Stimulated activated CD8-positive, alpha-beta memory T cell treated with anti-CD3 and anti-CD28 coated beads, Interleukin-15, amount 100 ng/mL, for 24 hours (primary cell): Measurements from ENCODE around the gene KIF22.
"Not testable (repeated sequence)": the region's sequence is repeated elsewhere in the genome, so short reads cannot be mapped to it uniquely, and the experiment has no call there.

Experiments used
- DNase-seq: peaks from one replicate; pipeline ENCODE4 v3.0.0-alpha.2; 2020; ENCODE audit warnings: low read depth

The KIF22 gene

GRCh38 chr16:29790183-29790948 is at the start of gene KIF22:
KIF22 (plus strand) TSS chr16:29790751; CDS start chr16:29790760, 9 bp downstream.
- peak; percentile 99 for DNase-seq

GRCh38 chr16:29742683-29743275 is 47.8 kb upstream of the KIF22 start:
- no peak for DNase-seq

DNA sequence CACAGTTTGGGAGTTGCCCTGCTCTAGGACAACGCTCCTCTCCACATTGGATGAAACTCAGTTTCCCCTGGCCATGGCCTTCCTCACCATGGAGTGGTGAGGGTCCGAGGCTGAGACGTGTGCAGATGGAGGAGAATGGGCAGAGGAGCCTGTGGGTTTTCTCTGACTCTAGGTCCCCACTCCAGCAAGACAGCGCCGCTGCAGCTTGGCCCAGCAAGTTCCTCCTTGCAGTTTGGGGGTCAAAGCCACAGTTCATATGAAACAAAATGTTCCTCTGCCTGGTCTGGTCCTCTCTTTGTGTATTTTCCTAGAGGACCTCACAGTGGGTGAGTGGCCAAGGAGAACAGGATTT is 47.1 kb upstream of the KIF22 start:
- DNase-seq, result no peak

DNA sequence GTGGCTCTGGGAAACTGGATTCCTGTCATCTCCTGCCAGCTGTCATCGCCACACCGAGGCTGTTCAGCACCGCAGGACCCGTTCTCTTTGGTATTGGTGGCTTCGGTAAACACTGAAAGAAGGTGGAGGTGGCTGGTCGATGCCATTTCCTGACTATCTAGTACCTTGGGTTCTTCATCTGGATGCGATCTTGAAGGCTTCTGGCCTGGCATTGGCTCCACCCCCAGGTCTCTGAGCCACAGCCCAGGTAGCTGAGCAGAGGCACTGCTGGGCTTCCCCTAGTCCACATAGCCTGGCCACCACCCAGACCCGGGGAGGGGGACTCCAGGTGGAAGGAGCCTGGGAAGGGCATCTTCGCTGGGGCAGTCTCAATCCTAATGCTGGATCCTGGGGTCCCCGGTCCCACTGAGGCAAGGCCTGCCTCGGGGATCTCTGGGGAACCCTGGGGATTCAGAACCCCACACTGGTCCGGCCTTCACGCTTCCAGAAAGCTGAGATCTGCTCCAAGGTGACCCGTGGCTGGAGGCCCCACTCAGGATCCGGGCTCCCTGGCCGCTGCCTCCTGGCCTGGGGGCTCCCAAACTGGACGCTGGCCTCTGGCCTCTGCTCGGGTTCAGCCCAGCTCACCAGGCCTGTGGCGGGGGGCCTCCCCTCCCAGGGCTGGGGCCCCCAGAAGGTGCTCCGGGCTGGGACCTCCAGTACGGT is 46.6 kb upstream of the KIF22 start:
- DNase-seq, result no peak

DNA sequence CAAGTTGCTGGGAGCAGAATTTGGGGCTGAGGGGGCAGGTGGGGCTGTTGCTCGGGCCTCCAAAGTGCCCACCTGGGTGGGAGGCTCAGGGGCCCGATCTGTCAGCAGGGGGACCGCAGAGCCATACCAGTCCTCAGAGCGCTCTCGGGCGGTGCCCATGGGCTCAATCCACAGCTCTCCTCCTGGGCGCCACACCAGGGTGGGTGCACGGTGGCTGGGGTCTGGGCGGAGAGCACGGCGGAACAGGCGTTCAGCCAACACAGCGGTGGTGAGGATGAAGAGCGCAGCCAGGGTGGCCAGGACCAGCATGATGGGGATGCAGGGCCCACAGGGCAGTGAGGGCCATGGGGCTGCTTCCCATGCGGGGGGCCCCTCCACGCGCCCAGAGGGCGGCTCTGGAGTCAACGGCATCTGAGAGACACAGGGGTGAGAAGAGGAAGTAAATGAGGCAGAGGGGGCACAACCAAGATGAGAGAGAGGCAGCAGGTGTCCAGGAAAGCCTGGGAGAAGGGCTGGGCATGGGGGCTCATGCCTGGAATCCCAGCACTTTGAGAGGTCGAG is 45.9 kb upstream of the KIF22 start:
- no peak for DNase-seq

DNA sequence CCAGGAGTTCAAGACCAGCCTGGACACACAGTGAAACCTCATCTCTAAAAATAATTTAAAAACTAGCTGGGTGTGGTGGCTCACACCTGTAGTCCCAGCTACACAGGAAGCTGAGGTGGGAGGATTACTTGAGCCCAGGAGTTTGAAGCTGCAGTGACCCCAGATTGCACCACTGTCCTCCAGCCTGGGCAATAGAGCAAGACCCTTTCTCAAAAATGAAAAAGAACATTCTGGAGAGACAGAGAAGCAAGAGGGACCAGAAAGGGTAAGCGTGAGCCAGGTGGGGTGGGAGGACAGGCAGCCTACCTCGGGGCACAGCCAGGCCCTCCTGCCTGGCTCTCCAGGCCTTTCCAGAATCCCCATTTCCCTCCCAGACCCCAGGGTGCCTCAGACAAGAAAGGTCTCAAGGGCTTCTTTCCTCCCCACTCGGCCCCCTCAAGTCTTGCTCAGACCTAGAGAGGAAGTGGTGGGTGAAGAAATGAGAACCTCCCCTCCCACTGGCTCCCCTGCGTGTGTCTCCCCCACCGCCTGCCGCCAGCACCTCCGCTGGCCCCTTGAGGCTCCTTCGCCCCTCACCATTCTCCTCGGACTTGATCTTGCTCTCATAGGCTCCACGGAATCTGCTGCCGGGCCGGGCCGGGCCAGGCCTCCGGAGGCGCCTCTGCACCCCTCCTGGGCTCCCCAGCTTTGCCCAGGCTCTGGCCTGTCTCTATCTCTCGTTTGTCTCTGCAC is 45.3 kb upstream of the KIF22 start:
- DNase-seq, result no peak

DNA sequence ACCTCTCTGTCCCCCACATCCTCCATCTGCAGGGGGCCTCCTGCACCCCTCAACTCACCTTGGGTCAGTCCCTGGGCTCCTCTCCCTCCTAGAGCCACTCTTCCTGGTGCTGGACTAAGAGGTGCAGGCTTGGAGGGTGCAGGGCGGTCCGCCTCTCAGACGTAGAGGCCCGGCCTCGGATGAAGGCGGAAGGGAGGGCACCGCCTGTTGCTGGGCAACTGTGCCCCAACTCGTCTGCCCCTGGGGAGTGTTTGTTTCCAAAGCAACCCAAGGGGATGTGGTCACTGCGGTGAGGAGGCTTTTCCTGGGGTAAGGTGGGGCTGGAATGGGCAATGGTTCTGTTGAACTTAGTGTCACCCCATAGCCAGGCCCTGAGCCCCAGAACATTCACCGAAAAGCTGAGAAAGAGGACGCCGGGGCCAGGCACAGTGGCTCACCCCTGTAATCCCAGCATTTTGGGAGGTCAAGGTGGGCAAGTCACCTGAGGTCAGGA is 44.7 kb upstream of the KIF22 start, which contains the start of gene C16orf54:
Gene C16orf54, minus strand, starts transcription at position 138 of the 493 bp plus-strand sequence. CDS start 1,039 bp downstream, outside the sequence.
- DNase-seq, result peak; percentile 59

DNA sequence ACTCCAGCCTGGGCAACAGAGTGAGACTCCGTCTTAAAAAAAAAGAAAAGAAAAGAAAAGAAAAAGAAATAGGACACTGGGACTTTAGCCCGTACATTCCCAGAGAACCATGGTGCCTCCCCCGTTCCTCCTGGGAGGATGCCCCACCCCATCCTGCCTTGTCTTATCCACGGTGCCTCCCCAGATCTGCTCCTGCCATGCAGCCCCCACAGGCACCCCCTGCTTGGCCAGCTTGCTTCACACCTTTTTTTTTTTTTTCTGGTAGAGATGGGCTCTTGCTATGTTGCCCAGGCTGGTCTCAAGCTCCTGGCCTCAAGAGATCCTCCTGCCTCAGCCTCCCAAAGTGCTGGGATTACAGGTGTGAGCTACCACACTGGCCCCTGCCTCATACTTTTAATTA is 44.0 kb upstream of the KIF22 start:
- not testable (repeated sequence) for DNase-seq

GRCh38 chr16:29747947-29748759 is 42.4 kb upstream of the KIF22 start:
- DNase-seq, result no peak

GRCh38 chr16:29748760-29749149 is 41.8 kb upstream of the KIF22 start:
- DNase-seq, result not testable (repeated sequence)

GRCh38 chr16:29753516-29753915 is 37.0 kb upstream of the KIF22 start:
- DNase-seq, result no peak

GRCh38 chr16:29756654-29757053 is 33.9 kb upstream of the KIF22 start:
- DNase-seq, result no peak

DNA sequence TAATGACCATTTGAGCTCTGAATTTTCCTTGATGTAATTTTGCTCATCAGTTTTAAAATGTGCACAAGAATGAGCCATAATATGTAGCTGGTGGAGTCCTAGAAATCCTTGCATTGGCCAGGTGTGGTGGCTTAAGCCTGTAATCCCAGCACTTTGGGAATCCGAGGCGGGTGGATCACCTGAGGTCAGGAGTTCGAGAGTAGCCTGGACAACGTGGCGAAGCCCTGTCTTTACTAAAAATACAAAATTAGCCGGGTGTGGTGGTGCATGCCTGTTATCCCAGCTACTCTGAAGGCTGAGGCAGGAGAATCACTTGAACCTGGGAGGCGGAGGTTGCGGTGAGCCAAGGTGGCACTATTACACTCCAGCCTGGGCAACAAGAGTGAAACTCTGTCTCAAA is 33.5 kb upstream of the KIF22 start:
- DNase-seq, result not testable (repeated sequence)

GRCh38 chr16:29757950-29758466 is 32.5 kb upstream of the KIF22 start:
- no peak for DNase-seq

DNA sequence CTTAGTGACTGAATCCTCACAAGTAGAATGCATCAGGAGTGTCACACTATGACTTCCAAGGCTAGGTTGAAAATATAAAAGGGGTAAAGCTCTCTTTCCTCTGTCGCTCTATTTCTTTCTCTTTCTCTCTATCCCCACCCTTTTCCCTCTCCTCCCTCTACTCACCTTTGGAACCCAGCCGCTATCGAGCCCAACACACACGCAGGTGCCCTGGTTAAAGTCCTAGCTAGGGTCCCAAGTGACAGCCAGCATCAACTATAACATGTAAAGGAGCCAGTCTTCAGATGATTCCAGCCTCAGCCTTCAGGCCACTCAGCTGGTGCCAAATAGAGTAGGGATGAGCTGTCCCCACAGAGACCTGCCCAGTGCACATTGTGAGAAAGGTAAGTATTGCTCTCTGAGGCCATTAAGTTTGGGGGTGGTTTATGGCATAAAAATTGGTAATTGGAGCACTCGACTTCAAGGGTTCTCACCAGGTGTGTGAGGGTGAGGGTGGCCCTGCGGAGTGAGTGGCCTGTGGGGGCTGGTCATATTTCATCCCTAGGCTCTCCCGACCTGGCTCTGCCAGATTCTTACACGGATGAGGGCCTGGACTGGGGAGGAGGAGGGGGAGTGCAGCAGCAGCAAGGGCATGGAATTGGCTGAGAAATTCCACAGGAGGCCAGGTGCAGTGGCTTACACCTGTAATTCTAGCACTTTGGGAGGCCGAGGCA is 29.8 kb upstream of the KIF22 start:
- DNase-seq, result no peak

DNA sequence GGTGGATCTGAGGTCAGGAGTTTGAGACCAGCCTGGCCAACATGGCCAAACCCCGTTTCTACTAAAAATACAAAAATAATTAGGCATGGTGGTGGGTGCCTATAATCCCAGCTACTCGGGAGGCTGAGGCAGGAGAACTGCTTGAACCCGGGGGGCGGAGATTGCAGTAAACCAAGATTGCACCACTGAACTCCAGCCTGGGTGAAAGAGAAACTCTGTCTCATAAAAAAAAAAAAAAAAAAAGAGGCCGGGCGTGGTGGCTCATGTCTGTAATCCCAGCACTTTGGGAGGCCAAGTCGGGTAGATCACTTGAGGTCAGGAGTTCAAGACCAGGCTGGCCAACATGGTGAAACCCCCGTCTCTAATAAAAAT is 29.3 kb upstream of the KIF22 start:
- not testable (repeated sequence) for DNase-seq

- DNase-seq, result no peak
Measured at GRCh38 chr16:29761882-29762281, 28.7 kb upstream of the KIF22 start.

- no peak for DNase-seq
Measured at GRCh38 chr16:29763326-29763725, 27.2 kb upstream of the KIF22 start.

- no peak for DNase-seq
Measured at GRCh38 chr16:29765167-29766032, 25.2 kb upstream of the KIF22 start.
